ENCODE results near the gene SGMS1. TPM values are rescaled to one million over a fixed set of nuclear protein-coding genes. Genes with fewer than 3 reads are reported as not detected.

The SGMS1 gene
- total RNA-seq, 1 experiment from 2014 or later = 34.5 TPM

- TF ChIP-seq, protein P1, sequence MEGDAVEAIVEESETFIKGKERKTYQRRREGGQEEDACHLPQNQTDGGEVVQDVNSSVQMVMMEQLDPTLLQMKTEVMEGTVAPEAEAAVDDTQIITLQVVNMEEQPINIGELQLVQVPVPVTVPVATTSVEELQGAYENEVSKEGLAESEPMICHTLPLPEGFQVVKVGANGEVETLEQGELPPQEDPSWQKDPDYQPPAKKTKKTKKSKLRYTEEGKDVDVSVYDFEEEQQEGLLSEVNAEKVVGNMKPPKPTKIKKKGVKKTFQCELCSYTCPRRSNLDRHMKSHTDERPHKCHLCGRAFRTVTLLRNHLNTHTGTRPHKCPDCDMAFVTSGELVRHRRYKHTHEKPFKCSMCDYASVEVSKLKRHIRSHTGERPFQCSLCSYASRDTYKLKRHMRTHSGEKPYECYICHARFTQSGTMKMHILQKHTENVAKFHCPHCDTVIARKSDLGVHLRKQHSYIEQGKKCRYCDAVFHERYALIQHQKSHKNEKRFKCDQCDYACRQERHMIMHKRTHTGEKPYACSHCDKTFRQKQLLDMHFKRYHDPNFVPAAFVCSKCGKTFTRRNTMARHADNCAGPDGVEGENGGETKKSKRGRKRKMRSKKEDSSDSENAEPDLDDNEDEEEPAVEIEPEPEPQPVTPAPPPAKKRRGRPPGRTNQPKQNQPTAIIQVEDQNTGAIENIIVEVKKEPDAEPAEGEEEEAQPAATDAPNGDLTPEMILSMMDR (IDR thresholded peaks at IDR 0.05; ENCODE audit: unreplicated experiment) = no peak
- no peaks in the 10 kb centered on the region for H3K27me3 Mint-ChIP-seq (ENCODE audit: unreplicated experiment)
- intact Hi-C loops (cut with micrococcal nuclease; ENCODE audit: unreplicated experiment) = loop anchor here (1.0 to 5.0 kb wide), 3 partner anchors 42 to 111 kb away; no protein-coding TSS in a partner anchor
- H3K36me3 Mint-ChIP-seq (ENCODE audit: insufficient read depth, unreplicated experiment) = no peaks in the 10 kb centered on the region
- H3K9me3 Mint-ChIP-seq (ENCODE audit: low read depth, unreplicated experiment) = no peaks in the 10 kb centered on the region
- BruUV-seq (replicated peaks) = no TSS peak
- no peak for DNase-seq
- H3K27ac Mint-ChIP-seq (ENCODE audit: unreplicated experiment) = peak overlapping the region; percentile 21
- H3K4me1 Mint-ChIP-seq (ENCODE audit: low read depth, unreplicated experiment) = peaks cover 39% of the 10 kb centered on the region
- H3K4me3 Mint-ChIP-seq (ENCODE audit: low read depth, unreplicated experiment) = no peak overlapping the region
- CTCF ChIA-PET = no interaction called here
Observed at GRCh38 chr10:50512743-50513416, 110.9 kb downstream of the SGMS1 start.

DNA sequence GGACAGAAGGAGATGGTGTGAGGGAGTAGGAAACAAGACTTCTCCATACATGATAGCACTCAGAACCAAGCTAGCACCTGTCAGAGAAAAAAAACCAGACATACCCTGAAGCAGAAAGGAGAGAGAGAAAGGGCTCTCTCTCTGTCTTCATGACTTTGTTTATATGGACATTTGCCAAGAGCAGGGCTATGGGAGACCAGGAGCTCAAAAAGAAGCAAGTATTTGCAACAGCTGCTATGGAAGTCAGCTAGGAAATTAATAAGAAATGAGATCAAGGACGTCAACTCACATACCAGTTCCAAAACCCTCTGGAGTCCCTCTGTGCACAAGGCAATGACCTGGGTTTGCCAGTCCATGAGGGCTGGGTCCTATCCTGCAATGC, 111.6 kb downstream of the SGMS1 start:
- Mint-ChIP-seq H3K9me3 (ENCODE audit: low read depth, unreplicated experiment) (no peaks in the 10 kb centered on the region), H3K4me3 (ENCODE audit: low read depth, unreplicated experiment) (peak overlapping the region; percentile 13), H3K27me3 (ENCODE audit: unreplicated experiment) (no peaks in the 10 kb centered on the region), H3K27ac (ENCODE audit: unreplicated experiment) (peak overlapping the region; percentile 21), H3K4me1 (ENCODE audit: low read depth, unreplicated experiment) (peaks cover 39% of the 10 kb centered on the region), H3K36me3 (ENCODE audit: insufficient read depth, unreplicated experiment) (no peaks in the 10 kb centered on the region)
- intact Hi-C loops (cut with micrococcal nuclease; ENCODE audit: unreplicated experiment) = loop anchor here (1.0 to 5.0 kb wide), 3 partner anchors 41 to 112 kb away; no protein-coding TSS in a partner anchor
- no TSS peak for BruUV-seq (replicated peaks)
- CTCF ChIA-PET = interaction anchor here (0.6 kb wide), 1 partner anchor 25 kb away, joined by 3 read pairs; no protein-coding TSS in a partner anchor
- DNase-seq = no peak
- TF ChIP-seq, protein P1 (IDR thresholded peaks at IDR 0.05; ENCODE audit: unreplicated experiment) = no peak

DNA sequence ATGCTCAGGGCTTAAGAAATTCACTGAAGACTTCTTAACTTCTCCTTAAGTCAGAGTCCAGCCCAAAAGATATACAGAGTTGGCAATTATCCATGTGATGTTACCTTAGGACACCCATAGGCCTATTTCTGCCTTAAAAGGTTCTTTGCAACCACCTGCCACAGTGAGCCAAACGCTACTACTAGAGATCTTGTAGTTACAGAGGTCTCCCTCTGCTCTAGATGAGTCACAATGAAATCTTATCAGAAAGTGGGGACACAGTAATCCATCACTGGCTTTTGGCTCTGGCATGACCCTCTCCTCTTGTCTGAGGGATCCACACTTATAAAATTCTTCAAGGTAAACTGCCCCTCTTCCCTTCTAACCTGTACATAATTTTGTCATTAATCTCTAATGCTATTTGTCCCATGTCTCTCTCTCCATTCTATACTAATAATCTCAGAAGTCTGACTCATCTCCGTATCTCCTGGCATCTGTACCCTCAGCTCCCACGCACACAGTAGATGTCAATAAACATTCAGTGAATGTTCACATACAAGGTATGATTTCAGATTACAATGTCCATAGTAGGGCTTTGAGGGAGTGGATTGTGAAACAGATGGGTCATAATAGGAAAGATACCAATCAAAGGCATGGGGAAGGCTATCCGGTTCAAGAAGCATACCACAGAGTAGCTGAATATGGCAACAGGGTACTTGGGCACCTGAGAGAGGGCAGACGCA, 112.1 kb downstream of the SGMS1 start:
- Mint-ChIP-seq H3K4me3 (ENCODE audit: low read depth, unreplicated experiment) (peak overlapping the region; percentile 13), H3K36me3 (ENCODE audit: insufficient read depth, unreplicated experiment) (no peaks in the 10 kb centered on the region), H3K9me3 (ENCODE audit: low read depth, unreplicated experiment) (no peaks in the 10 kb centered on the region), H3K27ac (ENCODE audit: unreplicated experiment) (peak overlapping the region; percentile 21), H3K4me1 (ENCODE audit: low read depth, unreplicated experiment) (peaks cover 39% of the 10 kb centered on the region), H3K27me3 (ENCODE audit: unreplicated experiment) (no peaks in the 10 kb centered on the region)
- CTCF ChIA-PET = interaction anchor here (0.6 kb wide), 1 partner anchor 25 kb away, joined by 3 read pairs; no protein-coding TSS in a partner anchor
- no TSS peak for BruUV-seq (replicated peaks)
- intact Hi-C loops (cut with micrococcal nuclease; ENCODE audit: unreplicated experiment) = loop anchor here (1.0 to 5.0 kb wide), 3 partner anchors 41 to 113 kb away; no protein-coding TSS in a partner anchor
- DNase-seq = peak; percentile 24
- TF ChIP-seq, protein P1 (IDR thresholded peaks at IDR 0.05; ENCODE audit: unreplicated experiment) = no peak

DNA sequence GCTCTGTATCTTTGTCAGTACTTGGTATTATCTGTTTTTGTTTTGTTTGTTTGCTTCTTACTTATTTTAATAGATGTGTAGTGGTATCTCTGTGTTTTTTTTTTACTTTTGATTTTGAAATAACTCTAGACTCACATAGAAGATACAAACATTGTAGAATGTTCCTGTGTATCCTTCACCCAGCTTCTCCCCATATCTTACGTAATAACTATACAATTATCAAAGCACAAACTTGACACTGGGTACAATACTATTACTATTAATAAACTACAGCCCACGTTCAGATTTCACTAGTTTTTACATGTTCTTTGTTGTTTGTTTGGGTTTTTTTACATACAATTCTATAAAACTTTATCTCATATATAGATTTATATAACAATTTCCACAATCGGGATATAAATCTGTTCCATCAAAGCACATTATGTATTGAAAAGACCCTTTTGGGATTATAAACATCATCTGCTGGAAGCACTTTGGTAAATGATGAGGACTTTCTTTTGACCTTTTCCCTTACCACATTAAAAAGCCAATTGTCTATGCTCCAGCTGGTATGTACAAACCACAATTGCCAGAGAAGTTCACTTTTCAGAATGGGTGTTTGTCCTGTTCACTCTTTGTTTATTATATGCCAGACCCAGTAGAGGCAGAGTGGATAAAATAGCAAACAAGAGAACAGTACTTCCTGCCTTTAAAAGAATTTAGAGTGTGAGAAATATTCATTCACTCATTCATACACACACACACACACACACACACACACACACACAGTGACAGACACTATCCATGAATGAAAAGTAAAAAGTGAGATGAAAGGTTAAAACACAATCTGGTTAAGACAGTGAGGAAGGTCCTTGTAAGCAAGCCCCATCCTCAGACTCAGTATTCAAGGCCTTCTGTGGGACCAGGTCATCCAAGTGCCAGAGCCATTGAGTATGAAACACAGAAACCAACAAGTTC, 113.0 kb downstream of the SGMS1 start:
- Mint-ChIP-seq H3K27ac (ENCODE audit: unreplicated experiment) (no peak overlapping the region), H3K4me3 (ENCODE audit: low read depth, unreplicated experiment) (no peak overlapping the region), H3K4me1 (ENCODE audit: low read depth, unreplicated experiment) (peaks cover 39% of the 10 kb centered on the region), H3K9me3 (ENCODE audit: low read depth, unreplicated experiment) (no peaks in the 10 kb centered on the region), H3K36me3 (ENCODE audit: insufficient read depth, unreplicated experiment) (no peaks in the 10 kb centered on the region), H3K27me3 (ENCODE audit: unreplicated experiment) (no peaks in the 10 kb centered on the region)
- CTCF ChIA-PET = no interaction called here
- intact Hi-C loops (cut with micrococcal nuclease; ENCODE audit: unreplicated experiment) = loop anchor here (5.0 kb wide), 1 partner anchor 93 kb away; no protein-coding TSS in a partner anchor
- TF ChIP-seq, protein P1 (IDR thresholded peaks at IDR 0.05; ENCODE audit: unreplicated experiment) = no peak
- DNase-seq = no peak
- no TSS peak for BruUV-seq (replicated peaks)
